Psoas muscle (tissue), 8 donors: ENCODE results near the gene UROD. TPM values are rescaled to one million over a fixed set of nuclear protein-coding genes. Genes with fewer than 3 reads are reported as not detected.

Experiments used
- ATAC-seq, 4 donors: fragments of 200-7000 bp; cut with Tn5 transposase; one replicate each; pipeline ENCODE4 v1.9.1; 2020; ENCODE audit warnings: moderate library complexity in 3 of 4, mild to moderate bottlenecking in 2 of 4
- DNase-seq, 2 donors: peaks; one replicate each; pipeline ENCODE4 v3.0.0-alpha.2; 2020
- H3K27ac ChIP-seq: fragments of 200-600 bp; one replicate; pipeline ENCODE4 v1.8.0; 2022
- H3K27me3 ChIP-seq, 3 donors: fragments of 200-600 bp in 1 of 3; one replicate each; pipeline versions ENCODE4 v1.6.1 to v1.8.0; 2013 to 2022; ENCODE audit warnings: low read length in 2 of 3, mild to moderate bottlenecking in 2 of 3, moderate library complexity in 1 of 3; ENCODE audit not compliant: insufficient read depth in 3 of 3
- H3K36me3 ChIP-seq, 2 donors: fragments of 200-600 bp in 1 of 2; one replicate each; pipeline versions ENCODE4 v1.6.1 to v1.8.0; 2013 to 2022; ENCODE audit warnings: low read depth in 1 of 2, mild to moderate bottlenecking in 1 of 2, moderate library complexity in 1 of 2; ENCODE audit not compliant: insufficient read depth in 1 of 2
- H3K4me1 ChIP-seq: fragments of 200-600 bp; one replicate; pipeline ENCODE4 v1.8.0; 2022
- H3K4me3 ChIP-seq: fragments of 200-600 bp; one replicate; pipeline ENCODE4 v1.8.0; 2022; ENCODE audit warnings: mild to moderate bottlenecking
- H3K9me3 ChIP-seq: fragments of 200-600 bp; one replicate; pipeline ENCODE4 v1.8.0; 2022
- CTCF ChIP-seq: fragments of 200-600 bp; IDR thresholded peaks from one replicate; pipeline ENCODE4 v1.8.0; 2022; ENCODE audit warnings: antibody characterized with exemption
- WGBS, 3 donors: extraction: QIAGEN DNeasy Blood & Tissue Kit; methylation state at CpG; one replicate each; pipeline versions ENCODE4 v1.1.6 to v1.1.7; 2013; 5-methylcytosine and 5-hydroxymethylcytosine counted together
- intact Hi-C, 2 donors: fragments of 100-400 bp; cut with DNase I; formaldehyde crosslinking; loops; one replicate each; pipeline versions ENCODE4 v1.11.0 to v1.14.2; 2022
- polyA plus RNA-seq, 3 donors: library from polyadenylated mRNA; stranded (reverse); fragments of 200-250 nt; gene quantifications; one replicate each; pipeline ENCODE4 v1.2.3, GENCODE V29; 2013
- total RNA-seq, 4 donors: library from RNA; stranded (reverse); fragmentation: NEBNext Ultra II Directional in 2 of 4; extraction: Animal tissue kit (Norgen Biotek cat#: 25700) in 2 of 4; gene quantifications; one replicate each; pipeline versions ENCODE4 v1.2.1 to v1.2.4, GENCODE V29; 2021 to 2023
- donor health status: healthy with polysubstance abuse.
- donor health status: DM: no; HTN: no; CAD: no; lungs with moderate emphysema.
- donor health status: Bipolar disorder and iron deficiency.
- donor health status: healthy.
- donor health status: DM: yes; HTN: yes; CAD: no.
- donor health status: DM: no; HTN: no; CAD: no.
- donor health status: DM: no; HTN: no; CAD: no.
- donor health status: DM: yes; HTN: yes; CAD: no.

Gene UROD
- total and polyA plus RNA-seq, 7 donors = 50.4 to 79.6 (median 64.6) TPM

- H3K9me3 ChIP-seq = no peaks in the 10 kb centered on the region
- H3K36me3 ChIP-seq = no peaks in the 10 kb centered on the region
- H3K4me3 ChIP-seq = no peak overlapping the region
- DNase-seq = no peak
- no peak for TF ChIP-seq CTCF
- H3K27ac ChIP-seq = no peak overlapping the region
- ATAC-seq = no peak
- H3K4me1 ChIP-seq = no peaks in the 10 kb centered on the region
- WGBS, 3 donors = 87 to 90% (median 88%) methylated on average over 8 of the region's 8 CpGs
- no peaks in the 10 kb centered on the region for H3K27me3 ChIP-seq
- intact Hi-C loops = no loop called here
Measured at GRCh38 chr1:45038661-45039364, 26.8 kb downstream of the UROD start.

GRCh38 chr1:45040297-45040696 lies 28.2 kb downstream of the UROD start:
- Histone ChIP-seq H3K4me3 (no peak overlapping the region), H3K36me3 (no peaks in the 10 kb centered on the region), H3K27ac (no peak overlapping the region), H3K27me3 (no peaks in the 10 kb centered on the region), H3K9me3 (no peaks in the 10 kb centered on the region), H3K4me1 (no peaks in the 10 kb centered on the region)
- intact Hi-C loops = no loop called here
- ATAC-seq = no peak
- TF ChIP-seq CTCF = no peak
- WGBS, 3 donors = 92 to 93% (median 92%) methylated on average over 5 of the region's 5 CpGs
- DNase-seq = no peak

- Histone ChIP-seq H3K36me3 (no peaks in the 10 kb centered on the region), H3K27ac (no peak overlapping the region), H3K9me3 (no peaks in the 10 kb centered on the region), H3K4me1 (peaks cover 8% of the 10 kb centered on the region), H3K4me3 (no peak overlapping the region), H3K27me3 (peaks cover 0 to 2% (median 0%) of the 10 kb centered on the region in 3 donors)
- intact Hi-C loops = no loop called here
- 80 to 85% (median 84%) methylated on average over 5 of the region's 5 CpGs for WGBS, 3 donors
- TF ChIP-seq CTCF = no peak
- no peak for DNase-seq
- ATAC-seq = no peak
Measured at GRCh38 chr1:45043094-45043493, 31.0 kb downstream of the UROD start.

- no peak for TF ChIP-seq CTCF
- no peak for ATAC-seq
- intact Hi-C loops = no loop called here
Measured at GRCh38 chr1:45044916-45045315, 32.9 kb downstream of the UROD start.

GRCh38 chr1:45047032-45047431 lies 35.0 kb downstream of the UROD start:
- 30 to 77% (median 45%) methylated on average over 5 of the region's 5 CpGs for WGBS, 3 donors

More at GRCh38 chr1:45044916-45045315, 32.9 kb downstream of the UROD start:
- no peak for DNase-seq
- H3K4me3 ChIP-seq = no peak overlapping the region
- H3K4me1 ChIP-seq = peaks cover 8% of the 10 kb centered on the region
- H3K36me3 ChIP-seq = no peaks in the 10 kb centered on the region
- peaks cover 0 to 2% (median 0%) of the 10 kb centered on the region in 3 donors for H3K27me3 ChIP-seq
- H3K9me3 ChIP-seq = no peaks in the 10 kb centered on the region
- WGBS, 3 donors = 38 to 71% (median 64%) methylated on average over 1 of the region's 1 CpG
- H3K27ac ChIP-seq = no peak overlapping the region

More at GRCh38 chr1:45047032-45047431, 35.0 kb downstream of the UROD start:
- Histone ChIP-seq H3K9me3 (no peaks in the 10 kb centered on the region), H3K4me1 (peaks cover 8% of the 10 kb centered on the region), H3K36me3 (no peaks in the 10 kb centered on the region), H3K27ac (peak overlapping the region; percentile 68), H3K4me3 (no peak overlapping the region), H3K27me3 (peaks cover 0 to 2% (median 0%) of the 10 kb centered on the region in 3 donors)
- DNase-seq = no peak
- TF ChIP-seq CTCF = no peak
- peak; percentile 83 to 94 (median 91) for ATAC-seq
- intact Hi-C loops = no loop called here
